ENCODE measurements around the gene ZNF689. TPM values are rescaled to one million over a fixed set of nuclear protein-coding genes. Genes with fewer than 3 reads are reported as not detected.

The ZNF689 gene
- total and polyA plus RNA-seq, 7 donors: 3.6 to 10.3 (median 7.9) TPM

DNA sequence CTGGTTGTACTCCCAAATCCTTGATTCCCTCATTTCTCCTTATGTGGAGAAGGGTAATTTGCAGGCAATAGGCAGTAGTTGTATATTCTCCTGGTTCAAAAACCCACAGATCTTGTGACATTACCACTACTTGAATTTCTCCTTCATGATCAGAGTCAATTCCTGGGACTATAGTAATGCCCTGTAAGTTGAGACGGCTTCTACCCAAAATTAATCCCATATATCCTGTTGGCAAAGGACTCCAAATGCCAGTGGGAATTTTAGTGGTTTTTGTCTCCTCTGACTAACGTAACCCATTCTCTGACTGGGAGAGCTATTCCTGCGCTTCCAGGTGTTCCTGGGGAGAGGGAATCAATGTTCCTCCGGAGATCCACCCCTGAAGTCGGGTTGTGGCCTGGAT is 11.6 kb upstream of the ZNF689 start:
- intact Hi-C loops (cut with DNase I): no loop called here

DNA sequence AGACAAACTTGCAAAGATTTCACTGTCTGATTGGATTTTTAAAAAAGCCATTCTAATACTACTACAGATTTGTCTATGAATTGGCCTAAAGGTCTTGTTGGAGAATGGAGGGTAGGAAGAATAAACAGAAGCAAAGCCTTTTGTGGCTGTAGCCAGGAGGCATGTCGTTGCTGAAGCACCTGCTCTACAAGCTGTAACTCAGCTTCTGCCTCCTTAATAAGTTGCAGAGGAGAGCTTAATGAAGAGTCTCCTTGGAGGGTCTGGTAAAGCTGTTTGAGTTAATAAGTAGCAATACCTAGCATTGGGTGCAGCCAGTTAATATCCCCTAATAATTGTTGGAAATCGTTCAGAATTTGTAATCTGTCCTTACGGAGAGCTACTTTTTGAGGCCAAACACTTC is 10.0 kb upstream of the ZNF689 start:
- no peaks in the 10 kb centered on the region for H3K9me3 ChIP-seq
- no peaks in the 10 kb centered on the region for H3K36me3 ChIP-seq
- H3K27ac ChIP-seq: no peak overlapping the region
- no peaks in the 10 kb centered on the region for H3K4me1 ChIP-seq
- peaks cover 0 to 4% (median 0%) of the 10 kb centered on the region in 3 donors for H3K27me3 ChIP-seq
- intact Hi-C loops (cut with DNase I): no loop called here
- DNase-seq: no peak
- no peak overlapping the region for H3K4me3 ChIP-seq
- WGBS, 2 donors: 54 to 67% methylated on average over 3 of the region's 3 CpGs
- TF ChIP-seq EP300 (IDR thresholded peaks at IDR 0.05): no peak
- TF ChIP-seq POLR2A (IDR thresholded peaks at IDR 0.05): no peak
- TF ChIP-seq, protein P1, sequence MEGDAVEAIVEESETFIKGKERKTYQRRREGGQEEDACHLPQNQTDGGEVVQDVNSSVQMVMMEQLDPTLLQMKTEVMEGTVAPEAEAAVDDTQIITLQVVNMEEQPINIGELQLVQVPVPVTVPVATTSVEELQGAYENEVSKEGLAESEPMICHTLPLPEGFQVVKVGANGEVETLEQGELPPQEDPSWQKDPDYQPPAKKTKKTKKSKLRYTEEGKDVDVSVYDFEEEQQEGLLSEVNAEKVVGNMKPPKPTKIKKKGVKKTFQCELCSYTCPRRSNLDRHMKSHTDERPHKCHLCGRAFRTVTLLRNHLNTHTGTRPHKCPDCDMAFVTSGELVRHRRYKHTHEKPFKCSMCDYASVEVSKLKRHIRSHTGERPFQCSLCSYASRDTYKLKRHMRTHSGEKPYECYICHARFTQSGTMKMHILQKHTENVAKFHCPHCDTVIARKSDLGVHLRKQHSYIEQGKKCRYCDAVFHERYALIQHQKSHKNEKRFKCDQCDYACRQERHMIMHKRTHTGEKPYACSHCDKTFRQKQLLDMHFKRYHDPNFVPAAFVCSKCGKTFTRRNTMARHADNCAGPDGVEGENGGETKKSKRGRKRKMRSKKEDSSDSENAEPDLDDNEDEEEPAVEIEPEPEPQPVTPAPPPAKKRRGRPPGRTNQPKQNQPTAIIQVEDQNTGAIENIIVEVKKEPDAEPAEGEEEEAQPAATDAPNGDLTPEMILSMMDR (IDR thresholded peaks at IDR 0.05): no peak
- no peak for TF ChIP-seq POLR2AphosphoS5 (IDR thresholded peaks at IDR 0.05)

More for the DNA sequence above, 11.6 kb upstream of the ZNF689 start:
- no peak overlapping the region for H3K4me3 ChIP-seq
- no peak for TF ChIP-seq POLR2AphosphoS5 (IDR thresholded peaks at IDR 0.05)
- no peak for TF ChIP-seq POLR2A (IDR thresholded peaks at IDR 0.05)
- no peak for TF ChIP-seq EP300 (IDR thresholded peaks at IDR 0.05)
- TF ChIP-seq, protein P1 (IDR thresholded peaks at IDR 0.05): no peak
- no peaks in the 10 kb centered on the region for H3K4me1 ChIP-seq
- no peaks in the 10 kb centered on the region for H3K36me3 ChIP-seq
- H3K27me3 ChIP-seq: no peaks in the 10 kb centered on the region
- H3K27ac ChIP-seq: no peak overlapping the region
- DNase-seq: no peak
- WGBS, 2 donors: 88% methylated on average over 5 of the region's 5 CpGs
- H3K9me3 ChIP-seq: no peaks in the 10 kb centered on the region

DNA sequence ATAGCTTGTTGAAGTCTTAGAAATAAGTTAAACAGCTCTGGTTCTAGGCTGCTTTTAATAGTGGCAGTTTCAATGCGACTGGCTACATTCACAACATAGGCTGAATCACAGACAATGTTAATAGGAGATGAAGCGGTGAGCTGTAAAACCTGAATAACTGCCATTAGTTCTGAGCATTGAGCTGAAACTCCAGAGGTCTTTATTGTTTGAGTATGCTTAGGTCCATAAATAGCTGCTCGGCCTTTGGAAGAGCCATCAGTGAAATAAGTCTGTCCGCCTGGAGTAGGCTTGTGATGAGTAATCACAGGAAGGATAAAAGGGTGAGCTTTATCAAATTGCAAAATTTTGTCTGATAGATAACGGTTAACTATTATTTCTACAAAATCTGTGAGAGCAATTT is 9.4 kb upstream of the ZNF689 start:
- TF ChIP-seq, protein P1 (IDR thresholded peaks at IDR 0.05): no peak
- TF ChIP-seq EP300 (IDR thresholded peaks at IDR 0.05) (no peak), POLR2A (IDR thresholded peaks at IDR 0.05) (no peak), POLR2AphosphoS5 (IDR thresholded peaks at IDR 0.05) (no peak)
- no peak overlapping the region for H3K4me3 ChIP-seq
- DNase-seq: no peak
- 86 to 91% methylated on average over 5 of the region's 5 CpGs for WGBS, 2 donors
- no peak overlapping the region for H3K27ac ChIP-seq
- no peaks in the 10 kb centered on the region for H3K9me3 ChIP-seq
- intact Hi-C loops (cut with DNase I): no loop called here
- peaks cover 0 to 4% (median 0%) of the 10 kb centered on the region in 3 donors for H3K27me3 ChIP-seq
- H3K4me1 ChIP-seq: no peaks in the 10 kb centered on the region
- no peaks in the 10 kb centered on the region for H3K36me3 ChIP-seq

DNA sequence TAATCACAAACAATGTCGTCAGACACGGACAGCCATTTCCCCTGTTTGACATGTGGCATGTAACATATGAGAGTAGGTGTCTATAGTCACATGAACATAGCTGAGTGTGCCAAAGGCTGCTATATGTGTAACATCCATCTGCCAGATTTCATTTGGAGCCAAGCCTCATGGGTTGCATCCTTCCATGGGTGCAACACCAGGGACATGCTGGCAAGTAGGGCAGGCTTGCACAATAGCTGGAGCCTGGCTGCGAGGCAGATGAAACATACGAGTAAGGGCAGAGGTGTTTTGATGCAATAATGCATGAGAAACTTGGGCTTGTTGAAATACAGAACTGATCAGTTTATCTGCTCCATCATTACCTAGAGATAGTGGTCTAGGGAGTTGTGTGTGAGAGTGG is 9.0 kb upstream of the ZNF689 start:
- no peaks in the 10 kb centered on the region for H3K36me3 ChIP-seq
- no peak for DNase-seq
- no peak overlapping the region for H3K27ac ChIP-seq
- no peaks in the 10 kb centered on the region for H3K4me1 ChIP-seq
- H3K27me3 ChIP-seq: peaks cover 0 to 4% (median 0%) of the 10 kb centered on the region in 3 donors
- H3K9me3 ChIP-seq: no peaks in the 10 kb centered on the region
- no peak for TF ChIP-seq POLR2AphosphoS5 (IDR thresholded peaks at IDR 0.05)
- TF ChIP-seq, protein P1 (IDR thresholded peaks at IDR 0.05): no peak
- TF ChIP-seq EP300 (IDR thresholded peaks at IDR 0.05): no peak
- no peak overlapping the region for H3K4me3 ChIP-seq
- intact Hi-C loops (cut with DNase I): no loop called here
- WGBS, 2 donors: 86 to 94% methylated on average over 4 of the region's 4 CpGs

Measured in sigmoid colon (tissue), 7 donors.